DMS153 treated with DMSO at 0.1 percent for 48 hours (cell line): ENCODE data around the gene ANKIB1.

Source experiments
- DNase-seq: peaks from one replicate; lab custom pipeline; 2025; ENCODE audit not compliant: unreplicated experiment; lab: John Stamatoyannopoulos, UW

The ANKIB1 gene

DNA sequence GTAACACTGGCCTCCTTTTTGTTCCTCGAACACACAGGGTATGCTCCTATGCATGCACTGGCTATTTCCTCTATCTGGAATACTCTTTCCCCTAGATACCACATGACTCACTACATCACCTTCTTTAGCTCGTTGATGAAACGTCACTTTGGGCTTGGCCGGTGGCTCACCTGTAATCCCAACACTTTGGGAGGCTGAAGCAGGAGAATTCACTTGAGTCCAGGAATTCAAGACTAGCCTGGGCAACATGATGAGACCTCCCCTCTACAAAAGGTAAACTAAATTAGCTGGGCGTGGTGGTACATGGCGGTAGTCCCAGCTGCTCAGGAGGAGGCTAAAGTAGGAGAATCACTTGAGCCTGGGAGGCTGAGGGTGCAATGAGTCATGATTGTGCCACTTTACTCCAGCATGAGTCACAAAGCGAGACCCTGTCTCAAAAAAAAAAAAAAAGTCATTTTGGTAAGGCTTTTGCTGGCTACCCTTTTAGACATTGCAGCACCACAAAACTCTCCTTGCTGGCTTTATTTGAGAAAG lies 14.5 kb downstream of the ANKIB1 start:
- DNase-seq: no peak

DNA sequence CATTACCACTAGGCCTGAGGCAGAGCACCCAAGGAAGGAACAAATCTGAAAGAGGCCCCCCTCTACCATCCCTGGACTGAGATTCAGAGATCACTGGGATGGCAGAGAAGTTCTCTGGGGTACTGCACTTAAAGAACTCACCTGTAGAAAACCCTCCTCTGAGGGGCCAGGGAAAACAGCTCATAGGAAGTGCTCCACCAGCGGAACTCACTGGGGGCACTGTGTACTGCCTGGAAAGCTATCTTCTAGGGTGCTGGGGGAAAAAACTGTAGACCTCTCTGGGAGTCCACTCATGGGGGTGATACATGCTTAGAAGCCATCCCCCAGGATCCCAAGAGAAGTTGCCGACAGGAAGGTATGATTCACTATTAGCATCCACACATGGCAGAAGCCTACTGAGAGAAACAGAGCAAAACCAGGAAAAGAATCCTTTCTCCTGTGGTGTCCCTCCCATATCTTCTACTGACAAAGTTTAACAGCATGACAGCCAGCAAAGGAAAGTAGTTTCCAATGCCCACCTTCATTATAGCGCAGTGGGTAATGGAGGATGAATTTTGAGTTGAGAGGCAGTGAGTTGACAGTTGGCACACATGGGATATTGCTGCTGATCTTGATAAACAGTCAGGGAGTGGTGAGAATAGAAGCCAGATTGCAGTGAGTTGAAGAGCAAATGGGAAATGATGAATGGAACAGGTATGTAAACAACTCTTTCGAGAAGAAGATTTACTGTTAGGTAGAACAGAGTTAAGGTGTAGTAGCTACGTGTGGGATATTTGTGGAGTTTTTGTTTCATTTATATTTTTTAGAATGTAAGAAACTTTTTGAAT lies 20.9 kb downstream of the ANKIB1 start:
- DNase-seq: no peak

DNA sequence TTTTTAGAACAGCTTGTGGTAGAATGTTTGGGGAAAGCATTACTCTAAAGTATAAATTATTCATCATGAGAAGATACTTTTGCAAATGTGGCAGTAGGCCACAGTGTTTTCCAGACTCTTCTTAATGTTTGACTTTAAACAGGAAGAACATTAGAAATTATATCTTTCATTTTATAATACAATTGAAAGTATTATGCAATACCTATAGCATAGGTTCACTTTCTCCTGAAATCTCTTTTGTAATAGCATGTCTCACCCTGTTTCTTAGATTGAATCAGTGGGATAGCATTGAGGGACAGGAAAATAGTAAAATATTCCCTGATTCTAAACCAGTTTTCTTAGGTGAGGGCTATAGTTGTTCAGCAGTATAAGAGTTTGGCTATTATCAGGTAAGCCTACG lies 23.1 kb downstream of the ANKIB1 start:
- no peak for DNase-seq

DNA sequence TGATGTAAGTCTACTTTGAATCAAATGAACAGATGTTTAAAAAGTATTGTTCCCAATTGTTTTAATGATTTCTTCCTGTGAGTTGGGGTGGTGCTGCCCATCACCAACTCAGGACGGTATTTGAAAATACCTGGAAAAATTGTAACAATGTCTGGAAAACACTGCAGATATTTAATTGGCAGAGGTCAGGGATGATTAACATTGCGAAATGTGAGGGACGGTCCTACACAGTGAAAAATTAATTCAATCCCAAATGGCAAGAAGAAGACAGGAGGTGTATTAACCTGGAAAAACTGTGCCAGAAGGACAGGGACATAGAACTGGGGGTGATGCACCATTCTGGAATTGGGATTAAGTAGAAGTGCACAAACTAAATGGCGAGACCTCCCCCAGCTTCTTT lies 29.6 kb downstream of the ANKIB1 start:
- no peak for DNase-seq

DNA sequence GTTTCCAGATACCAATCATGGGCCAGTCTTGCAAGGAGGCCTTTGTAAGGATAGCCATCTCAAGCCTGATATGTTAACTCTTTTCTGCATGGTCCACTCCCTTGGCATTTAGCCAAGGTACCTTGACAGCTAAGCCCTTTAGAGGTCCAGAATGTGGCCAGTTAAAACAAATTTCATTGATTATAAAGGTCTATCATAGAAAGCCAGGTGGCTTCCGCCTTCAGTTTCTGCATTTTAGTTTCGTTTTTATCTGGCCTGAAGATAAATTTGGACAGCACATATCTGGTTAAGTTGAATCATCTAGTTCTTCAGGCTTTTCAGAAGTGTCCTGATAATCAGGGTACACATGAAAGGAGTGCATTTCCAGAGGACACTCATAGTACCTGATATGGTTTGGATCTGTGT lies 30.7 kb downstream of the ANKIB1 start:
- no peak for DNase-seq

DNA sequence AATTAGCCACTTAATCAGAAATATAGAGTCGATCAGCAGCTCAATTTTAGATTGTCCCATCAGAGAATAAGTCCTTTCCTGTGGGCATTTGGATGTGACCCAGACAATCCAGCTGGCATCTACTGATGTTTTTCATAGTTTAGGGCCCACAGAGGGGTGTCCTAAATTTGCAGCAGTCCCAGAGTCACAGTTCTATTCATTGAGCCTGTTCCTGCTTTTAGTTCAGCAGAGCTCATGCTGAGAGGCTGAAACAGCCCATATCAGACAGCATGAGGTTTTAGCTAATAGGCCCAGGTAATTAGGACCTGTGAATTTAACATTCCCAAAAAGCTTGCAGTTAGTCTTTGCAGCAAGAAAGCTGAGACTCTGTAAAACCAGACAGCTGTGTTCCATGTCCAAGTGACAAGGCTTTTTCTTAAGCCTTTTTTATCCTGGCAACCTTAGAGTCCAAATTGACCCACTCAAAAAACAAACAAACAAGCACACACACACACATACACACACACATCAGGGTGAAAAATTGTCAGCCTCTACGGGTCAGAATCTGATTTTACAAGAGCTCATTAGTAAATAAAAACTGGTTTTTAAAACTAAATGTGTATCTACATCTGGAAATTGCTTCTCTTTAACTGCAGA lies 33.7 kb downstream of the ANKIB1 start:
- DNase-seq: no peak

DNA sequence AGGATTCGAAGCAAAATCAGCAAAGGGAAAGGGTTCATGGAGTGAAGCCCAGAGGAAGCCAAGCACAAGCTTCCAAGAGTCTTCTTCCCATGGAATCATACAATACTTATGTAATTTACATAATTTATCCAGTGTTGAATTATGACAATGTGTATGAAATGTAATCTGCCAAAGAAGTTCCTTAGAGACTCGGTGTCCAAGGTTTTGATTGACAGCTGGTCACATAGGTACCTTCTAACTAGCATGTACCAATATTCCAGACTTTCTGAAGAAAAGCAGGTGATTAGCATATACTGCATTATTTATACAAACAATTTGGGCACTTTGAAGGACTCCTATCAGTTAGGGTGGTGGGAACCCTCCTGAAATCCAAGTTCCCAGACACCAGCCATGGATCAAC lies 35.3 kb downstream of the ANKIB1 start:
- DNase-seq: no peak

DNA sequence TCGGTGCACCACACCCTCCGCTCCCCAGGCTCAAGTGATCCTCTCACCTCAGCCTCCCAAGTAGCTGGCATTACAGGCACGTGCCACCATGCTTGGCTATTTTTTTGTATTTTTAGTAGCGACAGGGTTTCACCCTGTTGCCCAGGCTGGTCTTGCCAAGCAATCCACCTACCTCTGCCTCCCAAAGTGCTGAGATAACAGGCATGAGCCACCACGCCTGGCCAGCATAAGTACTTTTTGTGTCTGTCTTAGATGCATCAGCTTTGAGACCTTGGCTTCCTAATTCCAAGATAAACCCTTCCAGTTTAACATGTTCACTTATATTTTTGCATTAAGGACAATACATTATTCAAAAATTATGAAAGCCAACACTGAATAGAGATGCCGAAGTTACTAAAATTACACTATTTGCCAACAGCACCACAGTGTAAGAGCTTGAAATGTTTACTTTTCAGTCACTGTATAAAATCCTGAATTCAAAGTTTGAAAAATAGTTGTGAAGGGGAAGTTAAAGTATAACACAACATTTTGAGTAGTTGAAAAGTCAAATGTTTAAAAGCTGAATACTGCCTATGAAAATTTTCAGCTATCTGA lies 36.5 kb downstream of the ANKIB1 start:
- DNase-seq: no peak

DNA sequence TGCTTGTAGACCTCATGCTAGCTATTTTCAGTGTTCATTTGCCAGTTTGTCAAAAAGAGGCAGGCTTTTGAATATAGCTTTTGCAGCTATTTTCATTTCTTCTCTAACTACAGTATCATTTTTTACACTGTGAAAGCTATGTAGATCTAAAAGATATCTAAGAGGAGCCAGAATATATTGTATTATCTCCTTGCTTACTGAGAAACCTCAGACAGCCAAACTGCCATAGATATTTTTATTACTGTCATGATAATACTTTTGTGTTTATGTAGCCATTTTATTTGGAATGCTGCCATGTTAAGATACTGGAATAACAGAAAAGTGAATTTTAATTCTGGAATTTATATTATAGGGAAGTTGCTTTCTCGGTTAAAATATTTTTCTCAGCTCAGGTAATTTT lies 37.2 kb downstream of the ANKIB1 start:
- no peak for DNase-seq

DNA sequence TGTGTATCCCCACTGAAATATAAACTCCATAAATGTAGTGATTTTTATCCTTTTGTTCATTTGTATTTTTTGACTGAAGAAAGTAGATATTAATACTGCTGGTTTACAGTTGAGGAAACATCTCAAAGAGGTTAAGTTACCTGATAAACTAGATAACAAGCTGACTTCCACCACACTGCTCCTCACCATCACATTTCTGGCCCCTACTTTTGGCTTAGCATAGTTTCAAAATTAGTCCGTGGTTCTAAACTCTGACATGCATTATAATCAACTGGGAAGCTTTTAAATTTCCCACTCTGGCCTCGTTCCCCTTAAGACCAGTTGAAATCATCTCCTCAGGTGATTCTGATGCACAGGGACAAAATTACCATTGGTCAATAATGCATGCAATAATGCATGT lies 43.5 kb downstream of the ANKIB1 start:
- no peak for DNase-seq

DNA sequence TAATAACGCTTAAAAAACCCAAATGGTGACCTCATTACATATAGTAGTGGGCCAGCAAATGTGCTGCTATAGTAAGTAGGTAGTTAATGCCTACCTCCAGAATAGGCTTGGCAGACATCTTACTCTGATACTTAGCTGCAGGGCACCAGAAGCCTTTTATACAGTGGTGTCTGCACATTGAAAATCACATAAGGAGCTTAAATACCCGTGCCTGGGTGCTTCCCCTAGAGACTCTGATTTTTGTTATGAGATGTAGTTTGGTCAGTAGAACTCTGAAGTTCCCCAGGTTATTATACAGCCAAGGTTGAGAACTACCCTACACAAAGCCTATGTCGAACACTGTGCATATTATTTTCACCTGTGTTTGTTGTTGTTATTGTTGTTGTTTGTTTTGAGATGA lies 47.2 kb downstream of the ANKIB1 start:
- no peak for DNase-seq

DNA sequence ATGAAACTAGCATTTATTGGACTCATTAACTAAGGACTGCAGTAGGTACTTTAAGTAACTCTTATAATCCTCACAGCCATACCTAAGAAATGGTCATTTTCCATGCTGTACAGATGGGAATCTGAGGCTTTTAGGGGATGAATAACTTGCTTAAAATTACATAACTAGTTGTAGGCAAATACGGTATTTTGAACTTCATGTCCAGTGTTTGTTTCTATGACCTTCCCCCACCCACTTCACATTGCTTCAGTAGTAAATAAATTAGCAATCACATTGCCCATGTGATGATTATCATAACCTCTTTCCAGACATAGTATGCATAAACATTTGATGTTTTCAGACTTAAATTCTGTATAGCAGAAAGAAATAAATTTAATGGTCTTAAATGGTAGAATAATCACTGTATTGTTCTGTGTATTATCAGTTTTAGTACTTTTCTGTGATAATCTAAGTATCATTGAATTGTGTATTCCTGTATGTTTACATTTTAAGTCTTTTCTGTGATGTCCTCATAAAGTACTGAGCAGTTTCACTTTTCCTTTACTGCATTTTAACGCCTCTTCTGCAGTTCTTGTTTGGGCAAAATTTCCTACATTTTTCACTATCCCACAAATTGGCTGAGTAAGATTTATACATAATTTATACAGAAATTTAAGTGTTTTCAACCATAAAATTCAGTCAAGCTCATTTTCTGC lies 48.3 kb downstream of the ANKIB1 start:
- no peak for DNase-seq

DNA sequence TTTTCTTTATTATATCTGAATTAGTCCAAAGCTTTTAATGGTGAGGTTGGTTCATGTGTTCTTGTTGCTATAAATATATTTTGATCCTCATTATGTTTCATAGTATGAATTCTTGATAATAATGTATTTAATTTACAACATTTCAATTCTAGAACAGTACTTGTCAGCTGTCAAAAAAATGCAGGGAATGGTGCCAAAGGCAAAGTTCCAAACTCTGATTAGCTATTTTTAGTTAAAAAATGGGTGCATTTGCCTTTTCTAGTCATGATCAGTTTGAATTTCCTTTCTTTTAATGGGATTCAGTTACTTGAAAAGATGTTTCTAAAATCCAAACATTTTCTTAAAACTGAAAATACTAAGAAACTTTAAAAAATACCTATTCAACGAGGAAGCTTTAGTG lies 49.6 kb downstream of the ANKIB1 start:
- no peak for DNase-seq

DNA sequence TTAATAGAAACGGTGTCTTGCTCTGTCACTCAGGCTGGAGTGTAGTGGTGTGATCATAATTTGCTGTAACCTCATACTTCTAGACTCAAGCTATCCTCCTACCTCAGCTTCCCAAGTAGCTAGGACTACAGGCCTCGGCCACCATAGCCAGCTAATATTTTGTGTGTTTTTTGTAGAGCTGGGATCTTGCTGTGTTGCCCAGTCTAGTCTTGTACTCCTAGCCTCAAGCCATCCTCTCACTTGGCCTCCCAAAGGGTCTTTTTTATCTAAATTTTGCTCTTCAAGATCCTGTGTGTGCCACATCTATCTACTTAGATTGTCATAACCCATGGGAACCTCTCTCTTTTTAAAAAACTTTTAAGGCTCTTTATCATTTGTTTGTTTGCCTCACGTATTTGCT lies 50.5 kb downstream of the ANKIB1 start:
- DNase-seq: no peak

DNA sequence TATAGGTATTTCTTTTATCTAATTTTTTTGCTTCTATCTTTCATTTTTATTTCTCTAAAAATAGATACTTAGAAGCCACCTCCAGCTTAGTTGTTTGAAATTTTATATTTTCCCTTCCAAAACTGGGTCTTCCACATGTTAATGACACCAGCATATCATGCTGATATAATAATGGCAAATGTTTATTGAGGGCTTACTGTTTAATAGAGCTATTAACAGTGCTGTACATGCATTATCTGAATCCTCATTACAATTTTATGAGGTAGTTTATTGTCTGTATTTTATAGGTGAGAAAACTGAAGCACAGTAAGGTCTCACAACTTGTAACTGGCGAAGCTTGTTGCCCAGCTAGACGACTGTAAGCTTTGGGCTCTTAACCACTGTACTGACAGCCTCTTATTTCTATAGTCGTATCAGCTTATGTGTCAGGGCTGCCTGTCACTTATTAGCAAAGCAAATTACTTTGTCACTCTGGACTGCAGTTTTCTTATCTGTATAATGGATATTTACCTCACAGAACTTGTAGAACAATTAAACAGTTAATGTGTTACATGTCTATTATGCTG lies 51.2 kb downstream of the ANKIB1 start:
- no peak for DNase-seq

DNA sequence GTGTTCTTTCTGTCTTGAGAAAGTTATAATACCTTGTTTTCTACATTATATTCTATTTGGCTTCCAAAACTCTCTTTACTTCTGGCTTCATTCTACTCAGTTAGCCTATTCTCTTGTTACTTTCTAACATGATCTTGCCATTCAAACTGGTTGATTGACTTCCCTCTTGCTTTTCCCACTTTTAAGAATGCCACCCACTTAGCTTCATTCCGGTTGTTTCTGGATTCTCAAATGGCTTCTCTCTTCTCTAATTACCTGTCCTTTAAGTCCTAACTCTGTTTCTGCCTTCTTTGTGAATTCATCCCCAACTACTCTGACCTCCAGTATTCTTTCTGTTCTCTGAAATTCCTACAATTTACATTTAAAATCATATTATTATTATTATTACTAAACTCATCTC lies 52.0 kb downstream of the ANKIB1 start:
- DNase-seq: no peak

DNA sequence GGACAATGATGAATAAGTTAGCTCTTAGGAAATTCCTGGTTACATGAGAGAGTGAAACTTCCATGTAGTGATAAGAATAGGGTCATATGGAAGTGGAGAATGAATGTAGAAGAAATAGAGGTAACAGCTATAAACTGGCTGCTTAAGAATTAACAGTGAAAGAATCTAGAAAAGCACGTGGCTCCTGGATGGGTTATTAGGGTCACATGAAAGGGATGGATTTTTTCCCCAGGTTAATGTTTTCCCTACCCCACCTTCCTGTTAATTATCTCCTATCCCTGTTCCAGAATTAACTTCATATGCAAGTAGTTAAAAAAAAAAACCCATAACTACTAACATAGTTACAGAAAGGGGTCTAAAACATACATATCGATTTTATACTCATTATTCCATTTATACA lies 58.0 kb downstream of the ANKIB1 start:
- no peak for DNase-seq

DNA sequence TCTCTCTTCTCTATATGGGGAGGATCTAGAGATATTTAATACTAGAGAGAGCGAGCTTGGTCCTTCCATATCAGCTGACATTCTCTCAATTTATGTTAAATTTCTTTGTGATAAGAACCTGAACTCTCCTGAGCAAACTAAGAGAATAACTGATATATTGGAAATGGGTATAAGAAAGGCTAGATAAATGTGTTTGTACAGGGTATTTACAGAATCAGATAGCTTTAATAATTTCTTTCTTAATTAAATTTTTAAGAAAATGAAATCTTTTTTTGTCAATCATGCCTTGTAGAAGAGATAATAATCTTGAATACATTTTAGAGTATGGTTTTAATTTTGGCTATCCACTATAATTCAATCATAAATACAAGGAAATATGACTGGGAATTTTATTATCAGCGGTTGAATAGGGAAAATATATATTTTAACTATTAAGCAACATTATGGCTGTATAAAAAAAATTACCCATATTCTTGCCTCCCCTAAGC lies 58.7 kb downstream of the ANKIB1 start:
- no peak for DNase-seq

DNA sequence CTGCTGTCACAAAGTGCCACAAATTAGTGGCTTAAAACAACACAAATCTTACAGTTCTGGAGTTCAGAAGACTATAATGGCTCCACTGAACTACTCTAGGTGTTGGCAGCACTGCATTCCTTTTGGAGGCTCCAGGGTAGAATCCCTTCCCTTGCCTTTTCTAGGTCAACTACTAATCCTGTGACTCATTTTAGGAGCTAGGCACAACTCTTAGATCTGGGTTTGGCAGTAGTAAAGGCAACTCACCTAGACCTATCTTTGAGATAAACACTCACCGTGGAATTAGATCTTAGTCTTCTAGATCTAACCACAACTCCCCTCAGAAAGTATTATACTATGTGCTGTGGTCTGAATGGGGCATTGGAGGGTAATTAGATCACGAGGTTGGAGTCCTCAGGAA lies 60.4 kb downstream of the ANKIB1 start:
- no peak for DNase-seq

DNA sequence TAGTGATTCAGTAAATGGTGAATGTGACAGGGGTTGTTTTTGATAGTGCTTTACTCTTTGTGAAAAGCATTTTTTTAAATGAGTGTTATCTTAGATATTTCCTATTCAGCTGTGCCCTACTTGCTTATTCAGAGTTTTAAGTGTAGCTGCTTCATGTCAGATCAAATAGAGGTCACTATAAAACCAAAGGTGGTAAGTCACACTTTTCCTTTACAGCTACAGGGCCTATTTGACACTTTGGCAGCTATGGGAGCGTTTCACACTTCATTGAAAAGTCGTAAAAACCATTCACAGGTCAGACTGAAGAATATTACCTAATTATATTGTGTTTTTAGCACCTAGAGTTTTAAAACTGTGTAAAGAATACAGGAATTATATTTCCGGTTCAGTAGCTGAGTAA lies 67.3 kb downstream of the ANKIB1 start:
- no peak for DNase-seq

DNA sequence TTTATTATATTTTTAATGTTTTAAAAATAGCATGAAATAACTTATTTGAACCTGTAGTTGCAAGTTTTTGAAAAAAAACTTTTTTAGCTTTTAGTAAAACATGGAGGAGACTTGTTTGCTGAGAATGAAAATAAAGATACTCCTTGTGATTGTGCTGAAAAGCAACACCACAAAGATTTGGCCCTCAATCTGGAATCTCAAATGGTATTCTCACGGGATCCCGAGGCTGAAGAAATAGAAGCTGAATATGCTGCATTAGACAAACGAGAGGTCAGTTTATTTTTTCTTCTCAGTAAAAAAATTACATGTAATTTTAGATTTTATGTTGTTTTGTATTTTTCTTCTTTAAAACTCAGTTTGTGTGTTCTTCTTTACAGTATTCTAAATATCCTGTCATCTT lies 73.5 kb downstream of the ANKIB1 start:
- no peak for DNase-seq
